CD4-positive, alpha-beta memory T cell (primary cell): ENCODE data around the gene RNU6-1. TPM values are rescaled to one million over a fixed set of nuclear protein-coding genes. Genes with fewer than 3 reads are reported as not detected.

ENCODE experiments used
- CTCF ChIA-PET: fragments of 350-600 bp; sonication (Branson Sonifier 250); formaldehyde crosslinking; loops from one replicate; lab custom pipeline; 2021; ENCODE audit warnings: inconsistent platforms; ENCODE audit not compliant: partially characterized antibody; lab: Charles Lee
- POLR2A ChIA-PET: fragments of 350-600 bp; sonication (Branson Sonifier 250); formaldehyde crosslinking; loops from one replicate; lab custom pipeline; 2021; ENCODE audit not compliant: partially characterized antibody; lab: Charles Lee
- DNase-seq, 5 donors: peaks; one replicate each; pipeline versions ENCODE4 v3.0.0 to v3.0.0-alpha.2; 2020 to 2022; ENCODE audit warnings: mixed read lengths in 1 of 5
- H3K27ac ChIP-seq: one replicate; pipeline ENCODE4 v1.7.0; 2013; ENCODE audit warnings: low read depth, low read length
- H3K27me3 ChIP-seq: 2 replicates; pipeline ENCODE4 v1.7.0; 2013; ENCODE audit warnings: mild to moderate bottlenecking, low read length, moderate library complexity; ENCODE audit not compliant: insufficient read depth
- H3K36me3 ChIP-seq: 2 replicates; pipeline ENCODE4 v1.7.0; 2013; ENCODE audit warnings: mild to moderate bottlenecking, low read length, moderate library complexity; ENCODE audit not compliant: insufficient read depth
- H3K4me1 ChIP-seq: 2 replicates; pipeline ENCODE4 v1.7.0; 2013; ENCODE audit warnings: mild to moderate bottlenecking, low read length, moderate library complexity; ENCODE audit not compliant: insufficient read depth
- H3K4me3 ChIP-seq, 2 donors: one replicate each; pipeline ENCODE4 v1.7.0; 2013; ENCODE audit warnings: low read length in 2 of 2, mild to moderate bottlenecking in 1 of 2
- H3K9me3 ChIP-seq, 2 donors: one replicate each; pipeline ENCODE4 v1.7.0; 2013; ENCODE audit warnings: low read length in 2 of 2, control low read depth in 1 of 2; ENCODE audit not compliant: control insufficient read depth in 1 of 2
- H3K27ac Mint-ChIP-seq, 7 donors: one replicate each; pipeline ENCODE4 v1.8.0; 2020 to 2021; ENCODE audit warnings: mixed read lengths in 7 of 7, mild to moderate bottlenecking in 6 of 7, inconsistent platforms in 3 of 7, moderate library complexity in 3 of 7
- H3K27me3 Mint-ChIP-seq, 2 donors: one replicate each; pipeline ENCODE4 v1.8.0; 2020 to 2021; ENCODE audit warnings: mixed read lengths in 2 of 2
- H3K36me3 Mint-ChIP-seq, 2 donors: one replicate each; pipeline ENCODE4 v1.8.0; 2020 to 2021; ENCODE audit warnings: mixed read lengths in 2 of 2, inconsistent platforms in 1 of 2, mild to moderate bottlenecking in 1 of 2
- H3K4me1 Mint-ChIP-seq, 4 donors: one replicate each; pipeline ENCODE4 v1.8.0; 2020 to 2021; ENCODE audit warnings: mixed read lengths in 4 of 4, mild to moderate bottlenecking in 1 of 4
- H3K4me3 Mint-ChIP-seq, 8 donors: one replicate each; pipeline ENCODE4 v1.8.0; 2020 to 2021; ENCODE audit warnings: mixed read lengths in 8 of 8, mild to moderate bottlenecking in 7 of 8, moderate library complexity in 6 of 8, inconsistent platforms in 3 of 8
- H3K9me3 Mint-ChIP-seq, 8 donors: one replicate each; pipeline ENCODE4 v1.8.0; 2020 to 2021; ENCODE audit warnings: mixed read lengths in 8 of 8, mild to moderate bottlenecking in 5 of 8, inconsistent platforms in 3 of 8, moderate library complexity in 1 of 8
- intact Hi-C: fragments of 100-400 bp; cut with micrococcal nuclease; formaldehyde crosslinking; loops from one replicate; pipeline ENCODE4 v1.15.1; 2023
- polyA plus RNA-seq, 2 donors: library from polyadenylated mRNA; unstranded; fragments of 300-500 nt; fragmentation: Illumina TruSeq; gene quantifications; one replicate each; pipeline ENCODE4 v1.2.3, GENCODE V29; 2021
- total RNA-seq, 2 experiments: library from RNA; stranded (reverse); gene quantifications; one replicate each; pipeline ENCODE4 v1.2.3, GENCODE V29; 2021

Gene RNU6-1
- total and polyA plus RNA-seq, 4 experiments from 2014 or later, result not detected

DNA sequence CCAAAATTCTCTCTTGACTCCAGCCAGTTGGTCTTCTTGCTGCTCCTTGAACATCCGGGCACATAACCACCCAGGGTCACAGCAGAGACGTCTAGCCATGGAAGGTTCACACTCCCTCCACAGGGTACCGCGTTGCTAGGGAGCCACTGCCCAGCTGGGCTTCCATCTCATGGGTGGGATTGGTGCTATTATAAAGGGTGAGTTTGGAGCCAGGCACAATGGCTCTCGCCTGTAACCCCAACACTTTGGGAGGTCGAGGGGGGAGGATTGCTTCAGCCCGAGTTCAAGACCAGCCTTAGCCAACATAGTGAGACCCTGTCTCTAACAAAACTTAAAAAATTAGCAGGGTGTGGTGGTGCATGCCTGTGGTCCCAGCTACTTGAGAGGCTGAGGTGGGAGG lies 32.0 kb downstream of the RNU6-1 start:
- Mint-ChIP-seq H3K9me3 (peaks cover 0 to 2% (median 0%) of the 10 kb centered on the region in 8 donors), H3K36me3 (peaks cover 6 to 14% of the 10 kb centered on the region in 2 donors), H3K4me1 (no peaks in the 10 kb centered on the region), H3K27me3 (no peaks in the 10 kb centered on the region), H3K4me3 (no peak overlapping the region), H3K27ac (peak overlapping the region in 2 of 7 donors; percentile 7 to 42)
- Histone ChIP-seq H3K4me1 (no peaks in the 10 kb centered on the region), H3K27ac (no peak overlapping the region), H3K27me3 (no peaks in the 10 kb centered on the region), H3K36me3 (no peaks in the 10 kb centered on the region), H3K9me3 (no peaks in the 10 kb centered on the region), H3K4me3 (no peak overlapping the region)
- intact Hi-C loops, result no loop called here
- peak in 1 of 5 donors; percentile 8 for DNase-seq
- POLR2A ChIA-PET, result no interaction called here
- CTCF ChIA-PET, result interaction anchor here (0.5 to 1.3 kb wide), 2 partner anchors 28 to 171 kb away, joined by 3 read pairs; no protein-coding TSS in a partner anchor

GRCh38 chr15:67807141-67807540 lies 32.7 kb downstream of the RNU6-1 start:
- no peak overlapping the region for H3K4me3 Mint-ChIP-seq
- peaks cover 0 to 2% (median 0%) of the 10 kb centered on the region in 8 donors for H3K9me3 Mint-ChIP-seq
- intact Hi-C loops, result no loop called here
- peaks cover 10 to 18% of the 10 kb centered on the region in 2 donors for H3K36me3 Mint-ChIP-seq
- H3K27ac Mint-ChIP-seq, result no peak overlapping the region
- ChIA-PET CTCF (no interaction called here), POLR2A (no interaction called here)
- no peaks in the 10 kb centered on the region for H3K4me1 Mint-ChIP-seq
- Histone ChIP-seq H3K4me1 (no peaks in the 10 kb centered on the region), H3K36me3 (no peaks in the 10 kb centered on the region), H3K27ac (no peak overlapping the region), H3K27me3 (no peaks in the 10 kb centered on the region), H3K9me3 (no peaks in the 10 kb centered on the region), H3K4me3 (no peak overlapping the region)
- no peaks in the 10 kb centered on the region for H3K27me3 Mint-ChIP-seq
- DNase-seq, result no peak

DNA sequence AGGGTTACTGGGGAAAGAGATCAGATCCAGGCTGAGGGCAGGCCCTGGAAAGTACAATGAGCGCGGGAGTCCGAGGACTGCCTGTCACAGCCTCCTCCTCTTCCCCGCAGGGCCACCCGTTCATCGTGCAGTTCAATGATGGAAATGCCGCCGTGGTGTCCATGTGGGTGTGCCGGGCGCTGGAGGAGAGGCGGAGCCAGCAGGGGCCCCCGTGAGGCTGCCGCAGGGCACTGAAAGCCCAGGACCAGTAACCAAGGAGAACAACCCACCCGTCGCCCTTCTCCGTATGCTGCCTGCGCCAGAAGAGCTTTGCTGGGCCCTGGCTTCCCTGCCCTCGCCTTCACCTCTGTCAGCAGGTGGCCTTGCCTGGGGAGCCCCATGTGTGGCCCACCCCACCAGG lies 33.3 kb downstream of the RNU6-1 start:
- H3K27ac ChIP-seq, result no peak overlapping the region
- DNase-seq, result no peak
- POLR2A ChIA-PET, result no interaction called here
- H3K27me3 ChIP-seq, result no peaks in the 10 kb centered on the region
- H3K27ac Mint-ChIP-seq, result no peak overlapping the region
- intact Hi-C loops, result no loop called here
- H3K9me3 ChIP-seq, result no peaks in the 10 kb centered on the region
- no peaks in the 10 kb centered on the region for H3K4me1 Mint-ChIP-seq
- no peaks in the 10 kb centered on the region for H3K27me3 Mint-ChIP-seq
- no peaks in the 10 kb centered on the region for H3K4me1 ChIP-seq
- CTCF ChIA-PET, result interaction anchor here (1.2 kb wide), 1 partner anchor 9 kb away, joined by 3 read pairs; no protein-coding TSS in a partner anchor
- H3K36me3 Mint-ChIP-seq, result peaks cover 11 to 21% of the 10 kb centered on the region in 2 donors
- no peak overlapping the region for H3K4me3 ChIP-seq
- H3K9me3 Mint-ChIP-seq, result peaks cover 0 to 2% (median 0%) of the 10 kb centered on the region in 8 donors
- H3K36me3 ChIP-seq, result no peaks in the 10 kb centered on the region
- no peak overlapping the region for H3K4me3 Mint-ChIP-seq

- Mint-ChIP-seq H3K9me3 (peaks cover 0 to 2% (median 0%) of the 10 kb centered on the region in 8 donors), H3K27ac (no peak overlapping the region), H3K27me3 (no peaks in the 10 kb centered on the region), H3K4me1 (no peaks in the 10 kb centered on the region), H3K36me3 (peaks cover 12 to 22% of the 10 kb centered on the region in 2 donors), H3K4me3 (no peak overlapping the region)
- Histone ChIP-seq H3K27ac (no peak overlapping the region), H3K27me3 (no peaks in the 10 kb centered on the region), H3K4me1 (no peaks in the 10 kb centered on the region), H3K36me3 (no peaks in the 10 kb centered on the region), H3K9me3 (no peaks in the 10 kb centered on the region), H3K4me3 (no peak overlapping the region)
- ChIA-PET POLR2A (no interaction called here), CTCF (interaction anchor here (1.2 kb wide), 1 partner anchor 10 kb away, joined by 3 read pairs; no protein-coding TSS in a partner anchor)
- intact Hi-C loops, result no loop called here
- DNase-seq, result peak in 1 of 5 donors; percentile 18
Measured at GRCh38 chr15:67805666-67806516, 34.0 kb downstream of the RNU6-1 start.

DNA sequence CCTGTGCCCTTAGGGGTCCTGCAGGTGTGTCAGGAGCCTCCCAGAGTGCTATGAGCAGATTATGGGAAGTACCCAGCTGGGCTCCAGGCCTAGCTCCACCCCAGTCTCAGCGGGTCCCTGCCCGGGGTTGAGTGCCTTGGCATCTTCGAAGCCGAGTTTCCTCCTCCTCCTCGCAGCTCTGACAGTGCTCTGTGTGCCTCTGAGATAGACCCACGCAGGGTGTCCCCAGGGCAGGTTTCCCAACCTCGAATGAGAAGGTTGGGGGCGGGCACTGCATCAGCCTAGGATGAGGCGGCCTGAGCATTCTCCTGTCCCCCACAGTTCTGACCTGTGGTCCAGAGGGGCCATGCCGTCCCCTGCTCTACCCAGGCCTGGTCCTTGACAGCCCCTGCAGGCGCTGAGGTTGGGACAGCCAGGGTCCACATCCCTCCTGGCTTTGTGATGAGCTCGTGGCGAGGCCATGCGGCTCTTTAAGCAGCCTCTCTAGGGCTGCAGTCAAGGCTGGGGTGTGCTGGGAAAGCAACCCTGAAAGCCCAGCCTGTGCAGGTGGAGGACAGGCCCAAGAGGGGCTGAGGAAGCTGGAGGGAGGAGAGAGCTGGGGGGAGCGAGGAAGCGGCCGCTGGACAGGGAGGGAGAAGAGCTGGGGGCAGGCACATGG lies 34.7 kb downstream of the RNU6-1 start:
- POLR2A ChIA-PET, result no interaction called here

DNA sequence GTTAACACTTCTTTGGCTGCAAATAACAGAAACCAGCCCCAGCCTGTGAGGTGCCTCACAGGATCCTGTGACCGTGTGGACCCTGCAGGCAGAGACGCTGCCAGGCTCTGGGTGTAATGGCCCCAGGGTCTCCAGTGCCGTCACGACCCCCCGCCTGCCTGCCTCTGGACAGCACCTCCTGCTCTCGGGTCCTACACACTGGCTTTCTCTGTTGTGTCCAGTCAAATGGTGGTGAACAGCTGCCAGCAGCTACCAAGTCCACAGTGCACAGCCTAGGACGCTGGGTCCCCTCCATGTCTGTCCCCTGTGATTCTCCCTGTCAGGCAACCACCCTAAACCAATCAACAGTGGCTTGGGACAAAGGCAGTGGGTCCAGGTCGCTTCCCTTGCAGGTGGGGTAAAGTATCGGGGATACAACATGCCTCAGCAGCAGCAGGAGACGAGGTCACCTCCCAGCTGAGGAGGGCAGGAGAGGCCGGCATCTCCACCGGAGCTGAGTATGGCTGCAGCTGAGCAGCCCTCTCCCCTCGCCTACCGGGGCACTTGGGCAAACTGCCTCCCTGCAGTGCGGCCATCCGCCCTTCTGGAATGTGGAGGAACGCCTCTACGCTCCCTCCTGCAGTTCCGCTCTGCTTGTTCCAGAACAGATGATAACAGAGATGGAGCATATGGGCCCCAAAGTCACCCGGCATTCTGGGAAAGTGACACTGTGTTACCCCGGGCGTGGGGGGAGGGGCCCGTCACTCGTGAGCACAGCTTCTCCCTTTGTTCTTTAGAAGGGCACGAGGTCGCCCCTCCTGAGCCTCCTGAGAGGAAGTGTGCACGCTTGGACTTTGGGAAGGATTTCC lies 35.6 kb downstream of the RNU6-1 start:
- no peaks in the 10 kb centered on the region for H3K27me3 Mint-ChIP-seq
- CTCF ChIA-PET, result no interaction called here

More for the DNA sequence above, 34.7 kb downstream of the RNU6-1 start:
- no peak overlapping the region for H3K27ac ChIP-seq
- Mint-ChIP-seq H3K9me3 (peaks cover 0 to 2% (median 0%) of the 10 kb centered on the region in 8 donors), H3K27ac (no peak overlapping the region), H3K4me3 (peak overlapping the region in 1 of 8 donors; percentile 41), H3K36me3 (peaks cover 12 to 27% of the 10 kb centered on the region in 2 donors), H3K4me1 (no peaks in the 10 kb centered on the region), H3K27me3 (no peaks in the 10 kb centered on the region)
- DNase-seq, result peak in 1 of 5 donors; percentile 22
- H3K4me3 ChIP-seq, result no peak overlapping the region
- H3K36me3 ChIP-seq, result no peaks in the 10 kb centered on the region
- no peaks in the 10 kb centered on the region for H3K9me3 ChIP-seq
- CTCF ChIA-PET, result interaction anchor here (1.2 kb wide), 1 partner anchor 11 kb away, joined by 3 read pairs; no protein-coding TSS in a partner anchor
- intact Hi-C loops, result no loop called here
- H3K4me1 ChIP-seq, result no peaks in the 10 kb centered on the region
- H3K27me3 ChIP-seq, result no peaks in the 10 kb centered on the region

More for the DNA sequence above, 35.6 kb downstream of the RNU6-1 start:
- Histone ChIP-seq H3K36me3 (no peaks in the 10 kb centered on the region), H3K27me3 (no peaks in the 10 kb centered on the region), H3K27ac (no peak overlapping the region), H3K4me3 (no peak overlapping the region), H3K9me3 (no peaks in the 10 kb centered on the region), H3K4me1 (no peaks in the 10 kb centered on the region)
- no peak overlapping the region for H3K27ac Mint-ChIP-seq
- H3K4me1 Mint-ChIP-seq, result no peaks in the 10 kb centered on the region
- peak in 1 of 5 donors; percentile 9 for DNase-seq
- POLR2A ChIA-PET, result no interaction called here
- intact Hi-C loops, result no loop called here
- peaks cover 0 to 2% (median 0%) of the 10 kb centered on the region in 8 donors for H3K9me3 Mint-ChIP-seq
- peaks cover 12 to 30% of the 10 kb centered on the region in 2 donors for H3K36me3 Mint-ChIP-seq
- H3K4me3 Mint-ChIP-seq, result no peak overlapping the region
